ENCODE measurements around the gene ELK4. TPM values are rescaled to one million over a fixed set of nuclear protein-coding genes. Genes with fewer than 3 reads are reported as not detected.

The ELK4 gene
- total RNA-seq, 1 experiment from 2014 or later = 39.0 TPM

DNA sequence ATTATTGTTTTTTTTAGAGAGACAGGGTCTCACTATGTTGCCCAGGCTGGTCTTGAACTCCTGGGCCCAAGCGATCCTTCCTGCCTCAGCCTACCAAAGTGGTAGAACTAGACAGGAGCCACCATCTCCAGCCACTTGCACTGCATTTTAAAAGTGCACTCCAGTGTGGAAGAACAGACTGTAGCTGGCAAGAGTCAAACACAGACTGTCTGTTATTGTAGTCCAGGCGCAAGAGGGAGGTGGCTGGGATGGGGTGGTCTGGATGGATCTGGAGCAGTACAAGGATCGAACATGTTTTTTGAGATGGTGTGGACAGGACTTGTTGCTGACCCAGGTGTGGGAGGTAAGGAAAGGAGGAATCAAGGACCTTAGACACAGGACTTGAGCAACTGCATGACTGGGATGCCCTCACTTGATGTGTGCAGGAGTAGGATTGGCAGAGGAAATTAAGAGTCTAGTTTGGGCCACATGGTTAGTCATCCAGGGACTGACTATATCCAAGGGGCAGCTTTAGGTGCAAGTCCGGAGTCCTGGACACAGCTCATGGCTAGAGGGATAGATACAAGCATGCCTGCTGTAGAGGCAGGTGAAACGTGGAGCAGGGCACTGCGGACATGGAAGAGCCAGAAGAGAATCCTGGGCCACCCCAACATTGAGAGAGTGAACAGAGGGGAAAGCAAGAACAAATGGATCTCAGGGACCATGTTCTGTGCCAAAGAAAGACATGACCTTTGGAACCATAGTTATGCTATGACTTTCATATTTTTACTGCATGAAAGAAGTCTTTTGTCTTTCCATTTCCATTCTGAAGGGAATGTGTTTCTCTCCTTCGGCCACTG, 42.0 kb downstream of the ELK4 start:
- Mint-ChIP-seq H3K27me3 (ENCODE audit: low read depth) (peaks cover 10% of the 10 kb centered on the region), H3K27ac (no peak overlapping the region), H3K9me3 (no peaks in the 10 kb centered on the region), H3K4me3 (no peak overlapping the region), H3K4me1 (peaks cover 8% of the 10 kb centered on the region), H3K36me3 (no peaks in the 10 kb centered on the region)
- POLR2A ChIA-PET = no interaction called here
- TF ChIP-seq ZNF219 (CRISPR knock-in tag; IDR thresholded peaks at IDR 0.05; ENCODE audit: borderline replicate concordance) (no peak), SOX15 (CRISPR knock-in tag; IDR thresholded peaks at IDR 0.05) (no peak)
- TF ChIP-seq, protein P1, sequence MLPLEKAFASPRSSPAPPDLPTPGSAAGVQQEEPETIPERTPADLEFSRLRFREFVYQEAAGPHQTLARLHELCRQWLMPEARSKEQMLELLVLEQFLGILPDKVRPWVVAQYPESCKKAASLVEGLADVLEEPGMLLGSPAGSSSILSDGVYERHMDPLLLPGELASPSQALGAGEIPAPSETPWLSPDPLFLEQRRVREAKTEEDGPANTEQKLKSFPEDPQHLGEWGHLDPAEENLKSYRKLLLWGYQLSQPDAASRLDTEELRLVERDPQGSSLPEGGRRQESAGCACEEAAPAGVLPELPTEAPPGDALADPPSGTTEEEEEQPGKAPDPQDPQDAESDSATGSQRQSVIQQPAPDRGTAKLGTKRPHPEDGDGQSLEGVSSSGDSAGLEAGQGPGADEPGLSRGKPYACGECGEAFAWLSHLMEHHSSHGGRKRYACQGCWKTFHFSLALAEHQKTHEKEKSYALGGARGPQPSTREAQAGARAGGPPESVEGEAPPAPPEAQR (CRISPR knock-in tag; IDR thresholded peaks at IDR 0.05) = no peak
- TF ChIP-seq, protein P2, sequence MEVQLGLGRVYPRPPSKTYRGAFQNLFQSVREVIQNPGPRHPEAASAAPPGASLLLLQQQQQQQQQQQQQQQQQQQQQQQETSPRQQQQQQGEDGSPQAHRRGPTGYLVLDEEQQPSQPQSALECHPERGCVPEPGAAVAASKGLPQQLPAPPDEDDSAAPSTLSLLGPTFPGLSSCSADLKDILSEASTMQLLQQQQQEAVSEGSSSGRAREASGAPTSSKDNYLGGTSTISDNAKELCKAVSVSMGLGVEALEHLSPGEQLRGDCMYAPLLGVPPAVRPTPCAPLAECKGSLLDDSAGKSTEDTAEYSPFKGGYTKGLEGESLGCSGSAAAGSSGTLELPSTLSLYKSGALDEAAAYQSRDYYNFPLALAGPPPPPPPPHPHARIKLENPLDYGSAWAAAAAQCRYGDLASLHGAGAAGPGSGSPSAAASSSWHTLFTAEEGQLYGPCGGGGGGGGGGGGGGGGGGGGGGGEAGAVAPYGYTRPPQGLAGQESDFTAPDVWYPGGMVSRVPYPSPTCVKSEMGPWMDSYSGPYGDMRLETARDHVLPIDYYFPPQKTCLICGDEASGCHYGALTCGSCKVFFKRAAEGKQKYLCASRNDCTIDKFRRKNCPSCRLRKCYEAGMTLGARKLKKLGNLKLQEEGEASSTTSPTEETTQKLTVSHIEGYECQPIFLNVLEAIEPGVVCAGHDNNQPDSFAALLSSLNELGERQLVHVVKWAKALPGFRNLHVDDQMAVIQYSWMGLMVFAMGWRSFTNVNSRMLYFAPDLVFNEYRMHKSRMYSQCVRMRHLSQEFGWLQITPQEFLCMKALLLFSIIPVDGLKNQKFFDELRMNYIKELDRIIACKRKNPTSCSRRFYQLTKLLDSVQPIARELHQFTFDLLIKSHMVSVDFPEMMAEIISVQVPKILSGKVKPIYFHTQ (CRISPR knock-in tag; IDR thresholded peaks at IDR 0.05) = no peak
- TF ChIP-seq, protein P3, sequence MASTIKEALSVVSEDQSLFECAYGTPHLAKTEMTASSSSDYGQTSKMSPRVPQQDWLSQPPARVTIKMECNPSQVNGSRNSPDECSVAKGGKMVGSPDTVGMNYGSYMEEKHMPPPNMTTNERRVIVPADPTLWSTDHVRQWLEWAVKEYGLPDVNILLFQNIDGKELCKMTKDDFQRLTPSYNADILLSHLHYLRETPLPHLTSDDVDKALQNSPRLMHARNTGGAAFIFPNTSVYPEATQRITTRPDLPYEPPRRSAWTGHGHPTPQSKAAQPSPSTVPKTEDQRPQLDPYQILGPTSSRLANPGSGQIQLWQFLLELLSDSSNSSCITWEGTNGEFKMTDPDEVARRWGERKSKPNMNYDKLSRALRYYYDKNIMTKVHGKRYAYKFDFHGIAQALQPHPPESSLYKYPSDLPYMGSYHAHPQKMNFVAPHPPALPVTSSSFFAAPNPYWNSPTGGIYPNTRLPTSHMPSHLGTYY (CRISPR knock-in tag; IDR thresholded peaks at IDR 0.05) = no peak
- CTCF ChIA-PET = interaction anchor here (1.2 to 7.4 kb wide), 5 partner anchors 11 to 104 kb away, joined by 3 to 265 read pairs (median 6); no protein-coding TSS in a partner anchor
- ATAC-seq = no peak
- DNase-seq (ENCODE audit: low spot score) = no peak

DNA sequence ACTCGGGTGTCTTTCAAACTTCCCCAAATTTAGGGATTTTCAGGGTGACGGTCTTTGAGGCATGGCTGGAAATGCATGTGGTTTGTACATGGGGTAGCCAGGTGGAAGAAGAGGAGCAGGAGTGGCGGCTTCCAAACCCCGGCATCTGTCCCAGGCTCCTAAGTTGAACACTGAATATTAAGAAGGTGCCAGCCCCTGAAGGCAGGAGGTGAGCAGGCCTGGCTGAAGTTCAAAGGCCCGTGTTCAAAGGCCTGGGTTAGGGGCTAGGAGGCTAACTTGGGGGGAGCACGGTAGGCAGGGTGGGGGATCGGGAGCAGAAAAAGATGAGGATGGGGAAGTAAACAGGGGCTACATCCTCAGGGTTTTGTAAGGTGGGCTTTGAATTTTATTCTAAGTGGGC, 42.8 kb downstream of the ELK4 start:
- ATAC-seq (no peak), DNase-seq (ENCODE audit: low spot score) (no peak)
- ChIA-PET CTCF (interaction anchor here (0.8 to 2.4 kb wide), 32 partner anchors 9 to 388 kb away, joined by 3 to 50 read pairs (median 6); partner anchors contain the start of genes ELK4, KLHDC8A and SLC45A3), POLR2A (interaction anchor here (1.3 kb wide), 1 partner anchor 43 kb away, joined by 5 read pairs; the partner anchor contains the start of gene ELK4)
- Mint-ChIP-seq H3K9me3 (no peaks in the 10 kb centered on the region), H3K4me3 (no peak overlapping the region), H3K27ac (no peak overlapping the region), H3K4me1 (peaks cover 8% of the 10 kb centered on the region), H3K36me3 (no peaks in the 10 kb centered on the region), H3K27me3 (ENCODE audit: low read depth) (peaks cover 10% of the 10 kb centered on the region)
- no peak for TF ChIP-seq NR2C2 (CRISPR knock-in tag; IDR thresholded peaks at IDR 0.05)
- no peak for TF ChIP-seq SOX15 (CRISPR knock-in tag; IDR thresholded peaks at IDR 0.05)

DNA sequence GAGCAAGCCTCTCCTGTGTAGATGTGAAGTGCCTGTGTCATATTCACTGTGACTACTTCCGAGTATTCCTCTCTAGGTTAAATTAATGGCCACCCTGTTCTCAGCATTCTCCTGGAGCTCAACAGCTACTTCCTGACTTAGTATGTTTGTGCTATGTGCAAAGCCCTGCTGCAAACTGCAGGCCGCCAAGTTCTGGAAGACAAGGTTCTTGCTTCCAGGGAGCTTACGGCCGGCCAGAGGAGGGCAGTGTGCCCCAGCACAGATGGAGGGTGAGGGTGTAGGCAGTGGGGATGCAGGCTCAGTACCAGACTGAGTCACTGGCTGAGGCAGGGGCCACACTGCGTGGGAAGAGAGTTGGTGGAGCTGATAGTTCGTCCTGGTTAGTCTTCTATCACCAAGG, 43.2 kb downstream of the ELK4 start:
- ATAC-seq = peak; percentile 67
- Mint-ChIP-seq H3K36me3 (no peaks in the 10 kb centered on the region), H3K4me1 (peaks cover 8% of the 10 kb centered on the region), H3K4me3 (no peak overlapping the region), H3K27ac (peak overlapping the region; percentile 34; the same call in 1 of the 2 replicates), H3K9me3 (no peaks in the 10 kb centered on the region), H3K27me3 (ENCODE audit: low read depth) (peaks cover 10% of the 10 kb centered on the region)
- POLR2A ChIA-PET = interaction anchor here (0.7 to 1.3 kb wide), 2 partner anchors 13 to 44 kb away, joined by 5 read pairs; partner anchors contain the start of gene ELK4
- peak; percentile 70 for DNase-seq (ENCODE audit: low spot score)
- CTCF ChIA-PET = interaction anchor here (0.5 to 2.4 kb wide), 46 partner anchors 9 to 389 kb away, joined by 3 to 50 read pairs (median 4); partner anchors contain the start of genes ELK4, KLHDC8A and SLC45A3
- TF ChIP-seq, protein P1 (CRISPR knock-in tag; IDR thresholded peaks at IDR 0.05) = 0 out of 2 replicates have a peak, but pooled peaks have one; percentile 31
- TF ChIP-seq ZNF416 (CRISPR knock-in tag; IDR thresholded peaks at IDR 0.05) (0 out of 2 replicates have a peak, but pooled peaks have one; percentile 48), GTF2I (CRISPR knock-in tag; conservative IDR thresholded peaks at IDR 0.05) (0 out of 2 replicates have a peak, but pooled peaks have one; percentile 26), SP1 (CRISPR knock-in tag; conservative IDR thresholded peaks at IDR 0.05) (0 out of 2 replicates have a peak, but pooled peaks have one; percentile 17), PRRX2 (CRISPR knock-in tag; IDR thresholded peaks at IDR 0.05) (no peak)
- TF ChIP-seq, protein P4, sequence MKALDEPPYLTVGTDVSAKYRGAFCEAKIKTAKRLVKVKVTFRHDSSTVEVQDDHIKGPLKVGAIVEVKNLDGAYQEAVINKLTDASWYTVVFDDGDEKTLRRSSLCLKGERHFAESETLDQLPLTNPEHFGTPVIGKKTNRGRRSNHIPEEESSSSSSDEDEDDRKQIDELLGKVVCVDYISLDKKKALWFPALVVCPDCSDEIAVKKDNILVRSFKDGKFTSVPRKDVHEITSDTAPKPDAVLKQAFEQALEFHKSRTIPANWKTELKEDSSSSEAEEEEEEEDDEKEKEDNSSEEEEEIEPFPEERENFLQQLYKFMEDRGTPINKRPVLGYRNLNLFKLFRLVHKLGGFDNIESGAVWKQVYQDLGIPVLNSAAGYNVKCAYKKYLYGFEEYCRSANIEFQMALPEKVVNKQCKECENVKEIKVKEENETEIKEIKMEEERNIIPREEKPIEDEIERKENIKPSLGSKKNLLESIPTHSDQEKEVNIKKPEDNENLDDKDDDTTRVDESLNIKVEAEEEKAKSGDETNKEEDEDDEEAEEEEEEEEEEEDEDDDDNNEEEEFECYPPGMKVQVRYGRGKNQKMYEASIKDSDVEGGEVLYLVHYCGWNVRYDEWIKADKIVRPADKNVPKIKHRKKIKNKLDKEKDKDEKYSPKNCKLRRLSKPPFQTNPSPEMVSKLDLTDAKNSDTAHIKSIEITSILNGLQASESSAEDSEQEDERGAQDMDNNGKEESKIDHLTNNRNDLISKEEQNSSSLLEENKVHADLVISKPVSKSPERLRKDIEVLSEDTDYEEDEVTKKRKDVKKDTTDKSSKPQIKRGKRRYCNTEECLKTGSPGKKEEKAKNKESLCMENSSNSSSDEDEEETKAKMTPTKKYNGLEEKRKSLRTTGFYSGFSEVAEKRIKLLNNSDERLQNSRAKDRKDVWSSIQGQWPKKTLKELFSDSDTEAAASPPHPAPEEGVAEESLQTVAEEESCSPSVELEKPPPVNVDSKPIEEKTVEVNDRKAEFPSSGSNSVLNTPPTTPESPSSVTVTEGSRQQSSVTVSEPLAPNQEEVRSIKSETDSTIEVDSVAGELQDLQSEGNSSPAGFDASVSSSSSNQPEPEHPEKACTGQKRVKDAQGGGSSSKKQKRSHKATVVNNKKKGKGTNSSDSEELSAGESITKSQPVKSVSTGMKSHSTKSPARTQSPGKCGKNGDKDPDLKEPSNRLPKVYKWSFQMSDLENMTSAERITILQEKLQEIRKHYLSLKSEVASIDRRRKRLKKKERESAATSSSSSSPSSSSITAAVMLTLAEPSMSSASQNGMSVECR (CRISPR knock-in tag; IDR thresholded peaks at IDR 0.05; ENCODE audit: borderline replicate concordance) = no peak
- TF ChIP-seq, protein P2 (CRISPR knock-in tag; IDR thresholded peaks at IDR 0.05) = no peak

Data from WTC11 (cell line).